H1 (cell line): ENCODE measurements around the gene CDK3. TPM values are rescaled to one million over a fixed set of nuclear protein-coding genes. Genes with fewer than 3 reads are reported as not detected.

Experiments used
- ATF2 ChIP-seq: IDR thresholded peaks from 2 replicates; pipeline ENCODE4 v1.6.1; 2012; ENCODE audit warnings: low read length, inconsistent platforms
- CBX8 ChIP-seq: fragments of 300-800, 300-1000 bp; sonication (generic); IDR thresholded peaks from 2 replicates; pipeline ENCODE4 v1.7.1; 2016; ENCODE audit warnings: low read depth, low read length, borderline replicate concordance
- CHD1 ChIP-seq: IDR thresholded peaks from 2 replicates; pipeline ENCODE4 v1.6.1; 2012; ENCODE audit warnings: low read depth, low read length, improper control_type of control experiment
- MAFK ChIP-seq: IDR thresholded peaks from 2 replicates; pipeline ENCODE4 v1.6.1; 2012; ENCODE audit warnings: low read depth, mild to moderate bottlenecking, improper control_type of control experiment, low read length
- SIRT6 ChIP-seq: IDR thresholded peaks from one replicate; pipeline ENCODE4 v1.7.1; 2012; ENCODE audit warnings: low read length, inconsistent platforms
- polyA plus RNA-seq, 7 experiments: library from polyadenylated mRNA; depleted of rRNA in 3 of 7; stranded (reverse) in 5 of 7; unstranded in 2 of 7; fragments of >200 nt in 5 of 7; fragments of 200-250 nt in 2 of 7; gene quantifications; 1 replicate in 5 of 7; 2 replicates in 1 of 7; 4 replicates in 1 of 7; pipeline versions ENCODE4 v1.2.1 to v1.2.3, GENCODE V29; 2011 to 2013; ENCODE audit warnings: missing spikeins in 2 of 7, mixed read lengths in 2 of 7
- total RNA-seq: library from RNA; stranded (reverse); fragmentation: NEBNext Ultra II Directional; extraction: Animal tissue kit (Norgen Biotek cat#: 25700); gene quantifications from 2 replicates; pipeline ENCODE4 v1.2.1, GENCODE V29; 2021

Gene CDK3
- total and polyA plus RNA-seq, 2 of the 8 experiments (the other 6 are each of a cell fraction or from before 2014, with no cell fraction given): 10.0 to 14.6 TPM

- no peak for TF ChIP-seq ATF2
- no peak for TF ChIP-seq SIRT6
- TF ChIP-seq CHD1: no peak
- TF ChIP-seq MAFK: no peak
- TF ChIP-seq CBX8: no peak
- TF ChIP-seq, all 59 proteins: peak for 0
Observed at GRCh38 chr17:76007850-76008165, 7.2 kb downstream of the CDK3 start (continued).
